HG03442 (cell line): ENCODE measurements around the gene AUTS2.
"Not testable (repeated sequence)": the region's sequence is repeated elsewhere in the genome, so short reads cannot be mapped to it uniquely, and the experiment has no call there.

Source experiments
- ATAC-seq: cut with Tn5 transposase; IDR thresholded peaks from one replicate; pipeline ENCODE4 v1.9.1; 2021; ENCODE audit warnings: mild to moderate bottlenecking, moderate library complexity; ENCODE audit not compliant: unreplicated experiment

The AUTS2 gene

GRCh38 chr7:69780379-69780778 lies 182.1 kb downstream of the AUTS2 start:
- no peak for ATAC-seq

- ATAC-seq, result no peak
Observed at GRCh38 chr7:69781412-69781846, 183.2 kb downstream of the AUTS2 start.

- no peak for ATAC-seq
Observed at GRCh38 chr7:69782917-69783684, 184.8 kb downstream of the AUTS2 start.

- not testable (repeated sequence) for ATAC-seq
Observed at GRCh38 chr7:69786130-69786529, 187.9 kb downstream of the AUTS2 start.

- ATAC-seq, result no peak
Observed at GRCh38 chr7:69786730-69787395, 188.6 kb downstream of the AUTS2 start.

- ATAC-seq, result no peak
Observed at GRCh38 chr7:69787736-69788431, 189.6 kb downstream of the AUTS2 start.

GRCh38 chr7:69789563-69789962 lies 191.3 kb downstream of the AUTS2 start:
- ATAC-seq, result no peak

GRCh38 chr7:69790977-69791724 lies 192.9 kb downstream of the AUTS2 start:
- ATAC-seq, result no peak

GRCh38 chr7:69791739-69792138 lies 193.5 kb downstream of the AUTS2 start:
- ATAC-seq, result no peak

GRCh38 chr7:69795932-69796331 lies 197.7 kb downstream of the AUTS2 start:
- no peak for ATAC-seq

- no peak for ATAC-seq
Observed at GRCh38 chr7:69796416-69796815, 198.1 kb downstream of the AUTS2 start.

GRCh38 chr7:69799048-69799697 lies 200.9 kb downstream of the AUTS2 start:
- ATAC-seq, result no peak

GRCh38 chr7:69799990-69800389 lies 201.7 kb downstream of the AUTS2 start:
- ATAC-seq, result no peak

GRCh38 chr7:69800495-69800894 lies 202.2 kb downstream of the AUTS2 start:
- ATAC-seq, result no peak

GRCh38 chr7:69801729-69802682 lies 203.7 kb downstream of the AUTS2 start:
- no peak for ATAC-seq

GRCh38 chr7:69803699-69804516 lies 205.6 kb downstream of the AUTS2 start:
- peak; percentile 88 for ATAC-seq

- no peak for ATAC-seq
Observed at GRCh38 chr7:69804962-69805361, 206.7 kb downstream of the AUTS2 start.

GRCh38 chr7:69808391-69808790 lies 210.1 kb downstream of the AUTS2 start:
- no peak for ATAC-seq
